ENCODE results near the gene TMEM59L.

GRCh38 chr19:18658366-18658855 lies 45.7 kb downstream of the TMEM59L start:
- TF ChIP-seq, protein P1, sequence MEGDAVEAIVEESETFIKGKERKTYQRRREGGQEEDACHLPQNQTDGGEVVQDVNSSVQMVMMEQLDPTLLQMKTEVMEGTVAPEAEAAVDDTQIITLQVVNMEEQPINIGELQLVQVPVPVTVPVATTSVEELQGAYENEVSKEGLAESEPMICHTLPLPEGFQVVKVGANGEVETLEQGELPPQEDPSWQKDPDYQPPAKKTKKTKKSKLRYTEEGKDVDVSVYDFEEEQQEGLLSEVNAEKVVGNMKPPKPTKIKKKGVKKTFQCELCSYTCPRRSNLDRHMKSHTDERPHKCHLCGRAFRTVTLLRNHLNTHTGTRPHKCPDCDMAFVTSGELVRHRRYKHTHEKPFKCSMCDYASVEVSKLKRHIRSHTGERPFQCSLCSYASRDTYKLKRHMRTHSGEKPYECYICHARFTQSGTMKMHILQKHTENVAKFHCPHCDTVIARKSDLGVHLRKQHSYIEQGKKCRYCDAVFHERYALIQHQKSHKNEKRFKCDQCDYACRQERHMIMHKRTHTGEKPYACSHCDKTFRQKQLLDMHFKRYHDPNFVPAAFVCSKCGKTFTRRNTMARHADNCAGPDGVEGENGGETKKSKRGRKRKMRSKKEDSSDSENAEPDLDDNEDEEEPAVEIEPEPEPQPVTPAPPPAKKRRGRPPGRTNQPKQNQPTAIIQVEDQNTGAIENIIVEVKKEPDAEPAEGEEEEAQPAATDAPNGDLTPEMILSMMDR (IDR thresholded peaks at IDR 0.05 in 8 of 11, conservative IDR thresholded peaks at IDR 0.05 in 3 of 11) = no peak
- TF ChIP-seq POLR2A (IDR thresholded peaks at IDR 0.05) = no peak

All from spleen (tissue), 7 donors.